NCI-H748 treated with DMSO at 0.1 percent for 48 hours (cell line): ENCODE measurements around the gene NAGS.
"Not testable (repeated sequence)": the region's sequence is repeated elsewhere in the genome, so short reads cannot be mapped to it uniquely, and the experiment has no call there.

ENCODE experiments used
- DNase-seq: peaks from one replicate; lab custom pipeline; 2025; lab: John Stamatoyannopoulos, UW

The NAGS gene

GRCh38 chr17:43984521-43984920, 19.9 kb upstream of the NAGS start:
- no peak for DNase-seq

DNA sequence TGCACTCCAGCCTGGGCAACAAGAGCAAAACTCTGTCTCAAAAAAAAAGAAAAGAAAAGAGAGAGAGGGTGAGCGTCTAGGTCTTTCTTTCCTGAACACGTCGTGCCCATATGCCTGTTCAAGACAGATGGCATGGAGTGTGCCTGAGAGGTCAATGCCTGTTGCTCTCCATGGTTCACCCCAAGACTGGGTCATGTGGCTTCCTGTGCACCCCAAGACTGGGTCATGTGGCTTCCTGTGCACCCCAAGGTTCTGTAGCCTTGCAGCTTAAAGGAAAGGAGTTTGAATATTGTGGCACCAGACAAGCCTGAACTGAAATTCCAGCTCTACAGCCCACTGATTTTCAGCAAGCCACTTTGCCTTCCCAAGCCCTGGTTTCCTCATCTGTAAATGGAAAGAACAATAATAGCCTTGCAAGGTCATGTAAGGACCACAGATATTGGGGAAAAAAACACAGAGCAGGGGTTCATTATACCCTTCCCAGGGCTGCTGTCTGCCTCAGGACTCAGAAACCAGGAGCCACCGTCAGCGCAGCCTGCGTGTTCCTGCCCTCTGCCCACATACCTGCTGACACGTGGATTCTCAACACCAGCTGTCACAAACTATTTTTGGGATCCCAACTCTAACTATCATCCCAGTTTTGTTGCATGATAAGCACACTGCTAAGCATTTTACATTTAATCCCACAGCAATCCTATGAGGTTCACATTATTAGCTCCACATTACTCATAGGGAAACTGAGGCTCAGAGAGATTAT, 18.0 kb upstream of the NAGS start:
- DNase-seq, result no peak

GRCh38 chr17:43987131-43988021, 17.0 kb upstream of the NAGS start:
- no peak for DNase-seq

DNA sequence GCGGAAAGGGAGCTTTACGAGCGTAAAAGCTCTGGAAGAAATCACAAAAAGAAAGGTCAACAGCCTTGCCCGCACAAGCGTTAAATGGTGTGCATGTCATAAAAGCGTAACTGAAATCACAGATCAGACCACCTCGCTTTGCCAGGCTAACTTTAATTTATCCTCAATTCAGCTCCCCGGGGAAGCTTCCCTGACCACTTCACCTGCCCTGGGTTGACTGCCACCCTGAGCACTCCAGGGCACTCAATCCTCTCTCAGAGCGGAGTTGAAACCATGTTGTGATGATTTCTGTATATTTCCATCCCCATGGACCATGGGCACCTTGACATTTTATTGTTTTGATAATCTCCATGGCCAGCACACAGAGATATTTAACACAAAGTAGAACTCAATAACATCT, 16.1 kb upstream of the NAGS start:
- no peak for DNase-seq

DNA sequence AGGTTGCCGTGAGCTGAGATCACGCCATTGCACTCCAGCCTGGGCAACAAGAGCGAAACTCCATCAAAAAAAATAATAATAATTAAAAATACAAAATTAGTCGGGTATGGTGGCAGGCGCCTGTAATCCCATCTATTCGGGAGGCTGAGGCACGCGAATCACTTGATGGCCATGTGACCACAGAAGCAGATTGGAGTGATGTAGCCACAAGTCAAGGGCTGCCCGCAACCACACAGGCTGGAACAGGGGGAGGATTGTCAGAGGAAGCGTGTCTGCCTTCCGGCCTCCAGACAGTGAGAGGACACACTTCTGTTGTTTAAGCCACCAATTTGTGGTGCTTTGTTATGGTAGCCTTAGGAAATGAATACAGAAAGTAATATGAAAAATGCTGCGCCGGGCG, 11.8 kb upstream of the NAGS start:
- DNase-seq, result no peak

DNA sequence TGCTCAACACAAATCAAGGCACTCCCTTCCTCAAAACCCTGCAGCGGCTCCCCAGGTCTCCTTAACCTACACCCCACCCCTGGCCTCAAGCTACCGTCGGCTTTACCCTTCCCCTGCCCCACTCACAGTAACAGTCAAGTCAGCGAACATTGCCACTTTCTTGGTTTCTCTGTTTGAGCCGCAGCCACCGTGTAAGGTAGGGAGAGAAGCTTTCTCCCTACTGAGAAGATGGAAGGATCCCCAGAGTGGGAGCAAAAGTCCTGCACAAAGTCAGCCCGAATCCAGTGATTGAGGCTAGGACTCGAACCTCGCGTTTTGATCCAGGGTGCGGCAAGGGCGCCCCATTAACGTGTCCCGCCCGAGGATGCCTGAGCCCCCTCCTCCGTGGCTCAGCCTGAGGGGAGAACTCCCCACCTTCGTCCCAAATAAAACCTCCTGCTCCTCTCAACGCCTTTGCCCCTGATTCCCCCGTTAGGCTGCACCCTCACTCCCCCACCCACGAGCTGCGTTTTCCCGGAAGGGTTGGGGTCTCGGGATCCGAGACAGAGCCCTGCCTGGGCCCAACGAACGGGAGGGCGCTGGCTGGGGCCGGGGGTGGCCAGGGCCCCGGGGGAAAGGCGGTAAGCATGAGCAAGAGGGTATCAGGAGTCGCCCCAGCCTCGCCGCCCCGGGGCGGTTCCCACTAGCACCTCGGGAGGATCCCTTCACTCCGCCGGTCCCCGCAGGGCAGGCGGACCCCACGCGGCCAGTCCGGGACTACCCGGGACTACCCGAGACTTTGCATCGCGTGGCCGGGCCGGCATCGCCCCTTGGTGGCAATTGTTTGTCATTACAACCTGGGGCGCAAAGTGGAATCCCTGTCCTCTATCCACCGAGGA, 9.9 kb upstream of the NAGS start:
- DNase-seq, result peak; percentile 44

GRCh38 chr17:43995150-43995471, 9.3 kb upstream of the NAGS start:
- no peak for DNase-seq

- not testable (repeated sequence) for DNase-seq
Observed at GRCh38 chr17:43997180-43997579, 7.2 kb upstream of the NAGS start.

DNA sequence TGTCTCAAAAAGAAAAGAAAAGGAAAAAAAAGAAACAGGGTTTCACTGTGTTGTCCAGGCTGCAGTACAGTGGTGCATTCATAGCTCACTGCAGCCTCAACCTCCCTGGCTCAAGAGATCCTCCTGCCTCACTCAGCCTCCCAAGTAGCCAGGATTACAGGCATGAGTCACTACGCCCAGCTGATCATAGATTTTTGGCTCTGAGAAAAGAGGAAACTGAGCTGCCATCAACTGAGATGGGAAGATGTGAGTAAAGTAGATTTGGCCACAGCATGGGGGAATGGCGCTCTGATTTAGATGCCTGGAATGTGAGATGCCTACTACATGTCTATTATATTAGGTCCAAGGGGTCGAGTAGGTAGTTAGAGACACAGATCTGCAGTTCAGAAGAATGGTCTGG, 5.9 kb upstream of the NAGS start:
- no peak for DNase-seq

DNA sequence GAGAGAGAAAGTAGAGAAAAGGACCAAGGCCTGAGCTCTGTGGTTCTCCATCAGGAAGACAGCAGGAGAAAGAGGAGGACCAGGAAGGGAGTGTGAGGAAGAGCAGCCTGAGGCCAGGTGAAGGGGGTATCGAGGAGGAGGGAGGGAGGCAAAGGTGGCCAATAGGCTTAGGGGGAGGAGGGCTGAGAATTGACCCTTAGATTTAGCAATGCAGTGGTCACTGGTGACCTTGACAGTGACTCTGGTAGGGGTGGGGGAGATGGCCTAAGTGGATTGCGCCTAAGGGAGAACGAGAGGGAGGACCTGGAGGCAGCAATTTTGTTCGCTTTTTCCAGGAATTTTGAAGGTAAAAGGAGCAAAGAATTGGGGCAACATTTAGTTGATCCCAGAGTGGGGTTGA, 5.4 kb upstream of the NAGS start:
- no peak for DNase-seq

DNA sequence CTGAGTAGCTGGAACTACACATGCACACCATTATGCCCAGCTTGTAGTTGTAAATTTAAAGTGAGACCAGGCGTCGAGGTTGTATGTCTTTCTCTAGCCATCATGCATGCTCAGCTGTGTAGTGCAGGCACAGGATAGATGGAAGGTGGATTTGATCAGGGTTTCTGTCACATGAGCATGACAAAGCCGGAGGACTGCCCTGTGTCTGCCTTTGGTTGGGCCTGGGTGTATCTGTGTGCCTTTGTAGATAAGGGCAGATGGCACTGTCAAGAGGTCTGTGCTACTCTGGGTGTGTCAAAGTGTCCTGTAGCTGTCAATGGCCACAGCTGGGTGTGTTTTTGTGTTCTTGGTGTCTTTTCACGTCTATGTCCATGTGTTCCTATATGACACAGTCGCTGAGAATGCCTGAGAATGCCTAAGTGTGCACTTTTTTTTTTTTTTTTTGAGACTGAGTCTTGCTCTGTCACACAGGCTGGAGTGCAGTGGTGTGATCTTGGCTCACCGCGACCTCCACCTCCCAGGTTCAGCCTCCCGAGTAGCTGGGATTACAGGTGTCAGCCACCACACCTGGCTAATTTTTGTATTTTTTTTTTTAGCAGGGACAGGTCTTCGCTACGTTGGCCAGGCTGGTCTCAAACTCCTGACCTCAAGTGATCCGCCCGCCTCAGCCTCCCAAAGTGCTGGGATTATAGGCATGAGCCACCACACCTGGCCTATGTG, 4.1 kb upstream of the NAGS start:
- DNase-seq, result no peak

DNA sequence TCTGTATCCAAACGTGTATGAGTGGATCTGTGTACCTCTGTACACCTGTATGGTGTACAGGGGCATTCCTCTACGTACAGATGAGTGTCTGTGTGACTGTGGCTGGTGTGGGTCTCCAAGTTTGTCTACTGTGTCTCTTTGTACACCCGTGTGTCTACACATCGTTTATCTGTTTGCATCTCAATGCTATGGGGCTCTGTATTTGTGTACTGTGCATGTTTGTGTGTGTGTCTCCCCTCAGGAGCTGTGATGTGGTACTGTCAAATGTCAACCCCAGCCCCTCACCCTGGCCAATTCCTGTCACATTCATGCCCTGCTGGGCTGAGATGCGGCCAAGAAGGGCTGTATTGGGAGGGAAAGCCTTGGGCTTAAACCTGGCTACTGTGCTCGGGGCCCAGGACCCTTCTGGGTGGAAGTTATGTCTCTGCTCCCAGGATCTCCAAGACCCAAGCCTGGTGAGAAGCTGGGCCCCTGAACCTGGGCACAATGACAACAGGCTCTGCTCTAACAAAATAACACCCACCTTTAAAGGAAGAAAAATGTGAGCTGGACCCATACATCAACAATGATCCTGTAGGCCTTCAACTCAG, 3.5 kb upstream of the NAGS start:
- DNase-seq, result no peak

DNA sequence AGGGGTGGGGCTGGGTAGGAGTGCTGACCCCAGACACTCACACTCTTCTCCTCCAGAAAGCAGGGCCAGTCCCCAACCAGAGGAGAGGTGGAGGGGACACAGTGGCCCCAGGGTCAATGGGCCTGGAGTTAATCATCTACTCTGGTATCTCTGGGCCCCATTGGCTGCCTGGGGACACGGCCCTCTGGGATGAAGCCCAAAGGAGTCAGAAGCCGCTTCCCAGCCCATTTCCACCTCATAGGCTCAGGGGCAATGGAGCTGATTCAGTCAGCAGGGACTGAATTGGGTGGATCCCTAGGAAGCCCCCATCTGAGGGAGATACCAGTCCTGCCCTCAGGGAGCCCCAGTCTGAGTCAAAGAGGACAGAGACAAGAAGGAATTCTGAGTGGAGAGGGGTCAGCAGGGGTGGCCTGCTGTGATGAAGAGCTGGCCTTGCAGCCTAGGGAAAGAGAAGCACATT, 2.9 kb upstream of the NAGS start:
- no peak for DNase-seq

DNA sequence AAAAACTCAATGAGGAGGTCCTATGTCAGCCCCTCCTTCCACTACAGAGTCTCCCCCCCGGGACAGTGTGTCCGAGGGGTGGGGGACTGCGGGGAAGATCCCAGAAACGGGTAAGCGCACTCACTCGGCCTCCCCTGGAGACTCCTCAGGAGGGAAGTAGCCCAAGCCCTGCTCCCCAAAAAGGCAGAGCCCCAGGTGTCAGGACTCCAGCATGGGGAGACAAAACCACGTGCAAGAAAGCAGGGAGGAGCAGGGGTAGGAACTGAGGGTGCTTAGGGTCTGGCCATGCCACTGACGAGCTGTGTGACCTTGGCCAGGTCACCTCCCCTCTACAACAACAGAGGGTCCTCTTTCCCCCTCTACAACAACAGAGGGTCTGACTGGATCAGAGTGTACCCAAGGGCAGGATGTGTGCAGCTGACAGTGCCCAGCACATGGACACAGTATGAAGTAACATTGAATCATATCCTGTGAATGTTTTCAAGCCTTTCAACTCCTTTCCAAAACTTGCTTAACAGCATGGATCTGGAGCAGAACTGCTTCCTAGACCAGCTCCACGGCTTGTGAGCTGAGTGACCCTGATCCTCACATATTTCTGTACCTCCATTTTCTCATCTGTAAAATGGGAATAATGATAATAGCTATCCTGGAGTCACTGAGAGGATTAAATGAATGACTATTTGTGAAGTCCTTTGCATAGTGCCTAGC, 2.1 kb upstream of the NAGS start:
- no peak for DNase-seq

- no peak for DNase-seq
Observed at GRCh38 chr17:44004761-44005526, 522 bp downstream of the NAGS start.

DNA sequence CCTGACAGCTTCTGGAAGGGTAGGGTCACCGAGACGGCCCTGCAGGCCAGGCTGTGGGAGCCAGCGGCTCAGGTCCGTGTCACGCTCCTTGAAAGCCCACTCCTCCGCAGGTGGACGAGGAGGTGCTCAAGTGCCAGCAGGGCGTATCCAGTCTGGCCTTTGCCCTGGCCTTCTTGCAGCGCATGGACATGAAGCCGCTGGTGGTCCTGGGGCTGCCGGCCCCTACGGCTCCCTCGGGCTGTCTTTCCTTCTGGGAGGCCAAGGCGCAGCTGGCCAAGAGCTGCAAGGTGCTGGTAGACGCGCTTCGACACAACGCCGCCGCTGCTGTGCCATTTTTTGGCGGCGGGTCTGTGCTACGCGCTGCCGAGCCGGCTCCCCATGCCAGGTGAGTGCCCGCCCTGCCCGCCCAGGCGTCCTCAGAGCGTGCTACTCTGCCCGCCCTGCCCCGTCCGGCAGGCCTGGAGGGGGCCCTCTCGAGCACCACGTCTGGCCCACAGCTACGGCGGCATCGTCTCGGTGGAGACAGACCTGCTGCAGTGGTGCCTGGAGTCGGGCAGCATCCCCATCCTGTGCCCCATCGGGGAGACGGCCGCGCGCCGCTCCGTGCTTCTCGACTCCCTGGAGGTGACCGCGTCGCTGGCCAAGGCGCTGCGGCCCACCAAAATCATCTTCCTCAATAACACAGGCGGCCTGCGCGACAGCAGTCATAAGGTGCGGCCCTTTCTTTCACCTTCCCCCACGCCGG, 1.3 kb downstream of the NAGS start:
- peak; percentile 36 for DNase-seq

- no peak for DNase-seq
Observed at GRCh38 chr17:44006272-44006597, 1.8 kb downstream of the NAGS start.

- DNase-seq, result peak; percentile 86
Observed at GRCh38 chr17:44006598-44007345, 2.4 kb downstream of the NAGS start.
